ENCODE results near the gene KCNQ1.

GRCh38 chr11:2883640-2883978 is 438.8 kb downstream of the KCNQ1 start:
- TF ChIP-seq EZH2 (IDR thresholded peaks at IDR 0.05; ENCODE audit: borderline replicate concordance, low read length) (no peak), CTCF (IDR thresholded peaks at IDR 0.05; ENCODE audit: low read length) (no peak)
